Embryonic facial prominence (tissue), 1 donor: Measurements from ENCODE around the gene BTRC.
"Not testable (repeated sequence)": the region's sequence is repeated elsewhere in the genome, so short reads cannot be mapped to it uniquely, and the experiment has no call there.

Experiments used
- DNase-seq: peaks from one replicate; pipeline ENCODE4 v3.0.0-alpha.2; 2016; ENCODE audit errors: extremely low spot score

The BTRC gene

GRCh38 chr10:101585841-101586240, 231.9 kb downstream of the BTRC start:
- no peak for DNase-seq

- DNase-seq, result peak; percentile 93
These were observed 234.0 kb downstream of the BTRC start, which contains the start of the genes DPCD and POLL for GRCh38 chr10:101587725-101588653. TSS of gene DPCD (plus strand) at chr10:101588321. CDS start at chr10:101588337, 16 bp downstream. TSS of gene POLL (minus strand) at chr10:101588257. CDS start at chr10:101587360, 897 bp downstream.

- no peak for DNase-seq
These were observed 234.9 kb downstream of the BTRC start for GRCh38 chr10:101588879-101589278.

GRCh38 chr10:101593331-101593730, 239.4 kb downstream of the BTRC start:
- not testable (repeated sequence) for DNase-seq

- no peak for DNase-seq
These were observed 241.8 kb downstream of the BTRC start for GRCh38 chr10:101595591-101596433.

- no peak for DNase-seq
These were observed 243.3 kb downstream of the BTRC start for GRCh38 chr10:101597091-101597900.

- DNase-seq, result no peak
These were observed 247.6 kb downstream of the BTRC start for GRCh38 chr10:101601541-101601940.

- DNase-seq, result no peak
These were observed 248.9 kb downstream of the BTRC start for GRCh38 chr10:101602761-101603398.
